Epithelial cell of esophagus (primary cell): Measurements from ENCODE around the gene TMEM150B.

Source experiments
- DNase-seq: peaks from one replicate; pipeline ENCODE4 v3.0.0; 2010; ENCODE audit warnings: low read depth
- H3K4me3 ChIP-seq: 2 replicates; pipeline ENCODE4 v1.5.1; 2011; ENCODE audit warnings: mild to moderate bottlenecking, low read length, control low read depth
- TF ChIP-seq, protein P1 (sequence below): IDR thresholded peaks from 2 replicates; pipeline ENCODE4 v1.5.1; 2011; ENCODE audit warnings: low read depth, mild to moderate bottlenecking, low read length, control low read depth, inconsistent platforms; ENCODE audit not compliant: insufficient read depth; ENCODE audit errors: missing control alignments

Gene TMEM150B

DNA sequence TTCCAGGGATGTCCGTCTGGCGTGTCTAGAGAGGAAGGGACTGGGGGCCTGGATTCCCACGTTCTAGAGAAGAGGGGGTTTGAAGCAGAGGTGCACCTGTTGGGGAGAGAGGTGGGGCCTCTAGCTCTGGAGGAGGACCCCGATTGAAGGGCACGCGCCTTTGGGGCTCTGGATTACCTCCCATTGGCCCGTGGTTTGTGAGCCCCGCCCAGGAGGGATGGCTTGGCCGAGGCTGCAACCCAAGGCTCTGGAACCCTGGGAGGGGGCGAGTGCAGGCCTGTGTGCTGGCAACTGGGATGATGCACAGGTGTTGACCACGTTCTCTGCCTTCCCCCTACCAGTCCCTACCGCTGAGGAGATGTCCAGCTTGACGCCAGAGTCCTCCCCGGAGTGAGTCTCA, 20.2 kb downstream of the TMEM150B start:
- TF ChIP-seq, protein P1, sequence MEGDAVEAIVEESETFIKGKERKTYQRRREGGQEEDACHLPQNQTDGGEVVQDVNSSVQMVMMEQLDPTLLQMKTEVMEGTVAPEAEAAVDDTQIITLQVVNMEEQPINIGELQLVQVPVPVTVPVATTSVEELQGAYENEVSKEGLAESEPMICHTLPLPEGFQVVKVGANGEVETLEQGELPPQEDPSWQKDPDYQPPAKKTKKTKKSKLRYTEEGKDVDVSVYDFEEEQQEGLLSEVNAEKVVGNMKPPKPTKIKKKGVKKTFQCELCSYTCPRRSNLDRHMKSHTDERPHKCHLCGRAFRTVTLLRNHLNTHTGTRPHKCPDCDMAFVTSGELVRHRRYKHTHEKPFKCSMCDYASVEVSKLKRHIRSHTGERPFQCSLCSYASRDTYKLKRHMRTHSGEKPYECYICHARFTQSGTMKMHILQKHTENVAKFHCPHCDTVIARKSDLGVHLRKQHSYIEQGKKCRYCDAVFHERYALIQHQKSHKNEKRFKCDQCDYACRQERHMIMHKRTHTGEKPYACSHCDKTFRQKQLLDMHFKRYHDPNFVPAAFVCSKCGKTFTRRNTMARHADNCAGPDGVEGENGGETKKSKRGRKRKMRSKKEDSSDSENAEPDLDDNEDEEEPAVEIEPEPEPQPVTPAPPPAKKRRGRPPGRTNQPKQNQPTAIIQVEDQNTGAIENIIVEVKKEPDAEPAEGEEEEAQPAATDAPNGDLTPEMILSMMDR, result no peak
- no peak for DNase-seq
- no peak overlapping the region for H3K4me3 ChIP-seq

GRCh38 chr19:55304279-55304978, 20.7 kb downstream of the TMEM150B start:
- peak; percentile 75 for DNase-seq
- TF ChIP-seq, protein P1, result no peak
- no peak overlapping the region for H3K4me3 ChIP-seq

DNA sequence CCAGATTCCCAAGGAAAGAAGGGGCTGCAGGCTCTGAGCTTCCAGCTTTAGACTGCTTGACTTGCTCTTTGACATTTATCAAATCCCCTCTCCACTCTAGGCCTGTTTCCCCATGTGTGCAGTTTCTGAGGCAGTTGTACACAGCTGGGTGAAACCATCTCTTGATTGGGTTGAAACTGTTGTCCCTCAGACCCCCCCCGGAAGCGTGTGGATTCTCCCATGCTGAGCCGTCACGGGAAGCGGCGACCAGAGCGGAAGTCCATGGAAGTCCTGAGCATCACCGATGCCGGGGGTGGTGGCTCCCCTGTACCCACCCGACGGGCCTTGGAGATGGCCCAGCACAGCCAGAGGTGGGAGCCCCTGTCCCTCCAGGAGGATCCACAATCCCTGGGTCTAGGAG, 21.7 kb downstream of the TMEM150B start:
- H3K4me3 ChIP-seq, result no peak overlapping the region
- DNase-seq, result no peak
- TF ChIP-seq, protein P1, result no peak

DNA sequence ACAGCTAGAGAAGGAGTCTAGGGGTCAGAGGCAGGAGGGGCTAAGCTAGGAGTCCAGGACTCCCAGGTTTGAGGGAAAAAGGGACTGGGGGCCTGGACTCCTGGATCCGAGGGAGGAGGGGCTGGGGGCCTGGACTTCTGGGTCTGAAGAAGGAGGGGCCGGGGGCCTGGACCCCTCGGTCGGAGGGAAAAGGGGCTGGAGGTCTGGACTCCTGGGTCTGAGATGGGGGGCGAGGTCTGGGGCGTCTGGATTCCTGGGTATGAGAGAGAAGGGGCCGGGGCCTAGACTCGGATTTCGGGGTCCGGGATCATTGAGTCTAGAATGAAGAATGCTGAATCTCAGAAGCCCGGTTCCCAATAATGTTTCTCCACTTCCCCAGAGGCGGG, 22.8 kb downstream of the TMEM150B start:
- H3K4me3 ChIP-seq, result peak overlapping the region; percentile 38
- TF ChIP-seq, protein P1, result no peak
- DNase-seq, result no peak

DNA sequence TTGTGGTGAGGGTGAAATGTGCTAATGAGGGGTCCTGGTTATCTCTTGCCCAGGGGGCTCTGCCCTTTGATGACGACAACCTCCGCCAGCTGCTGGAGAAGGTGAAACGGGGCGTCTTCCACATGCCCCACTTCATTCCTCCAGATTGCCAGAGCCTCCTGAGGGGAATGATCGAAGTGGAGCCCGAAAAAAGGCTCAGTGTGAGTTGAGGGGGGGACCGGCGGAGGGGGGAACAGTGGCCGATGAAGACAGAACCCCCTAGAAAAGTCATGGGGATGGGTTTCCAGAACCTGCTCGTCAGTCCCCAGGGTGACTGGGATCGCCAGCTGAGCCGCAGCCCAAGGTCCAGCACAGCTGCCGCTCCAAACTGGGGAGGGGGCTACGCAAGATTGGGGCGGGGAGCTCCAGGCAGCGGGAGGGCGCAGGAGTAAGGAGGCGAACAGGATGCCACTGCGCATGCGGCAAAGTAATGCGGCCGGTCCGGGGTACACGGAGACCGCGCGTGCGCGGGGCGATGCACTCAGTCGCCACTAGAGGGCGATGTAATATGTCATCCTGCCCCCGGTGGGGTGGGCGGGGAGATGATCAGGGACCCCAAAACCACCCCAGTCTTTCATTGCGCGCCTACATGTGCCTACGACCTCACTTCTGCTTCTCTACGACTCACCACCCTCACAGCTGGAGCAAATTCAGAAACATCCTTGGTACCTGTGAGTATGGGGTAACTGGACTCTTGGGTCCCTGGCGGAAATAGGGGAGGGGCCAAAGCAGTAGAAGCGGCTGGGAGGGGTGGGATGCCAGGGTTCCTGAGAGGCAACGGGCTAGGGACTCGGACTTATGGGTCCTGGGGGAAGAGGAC, 23.5 kb downstream of the TMEM150B start:
- DNase-seq, result peak; percentile 68
- TF ChIP-seq, protein P1, result peak; percentile 79
- peak overlapping the region; percentile 38 for H3K4me3 ChIP-seq

DNA sequence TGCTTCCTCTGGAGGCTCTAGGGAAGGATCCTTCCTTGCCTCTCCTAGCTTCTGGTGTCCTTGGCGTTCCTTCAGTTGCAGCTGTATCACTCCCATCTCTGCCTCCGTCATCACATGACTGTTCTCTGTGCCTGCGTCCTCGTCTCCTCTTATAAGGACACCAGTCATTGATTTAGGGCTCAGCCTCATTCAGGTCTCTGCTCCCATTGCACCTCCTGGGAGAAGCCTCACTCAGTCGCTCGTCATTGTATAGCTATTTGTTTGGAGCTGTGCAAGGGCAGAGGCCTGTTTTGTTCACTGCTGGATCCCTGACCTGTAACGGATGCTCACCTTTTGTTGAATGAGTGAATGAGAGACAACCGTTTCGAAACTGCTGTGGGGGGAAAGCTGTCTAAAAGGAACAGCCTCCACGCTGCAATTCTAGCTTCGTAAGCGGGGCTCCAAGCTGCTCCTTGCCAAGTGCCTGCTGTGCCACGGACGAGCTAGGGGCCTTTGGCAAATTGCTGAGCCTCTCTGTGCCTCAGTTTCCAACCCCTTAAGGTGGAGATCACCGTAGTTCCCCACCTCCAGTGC, 24.2 kb downstream of the TMEM150B start:
- TF ChIP-seq, protein P1, result no peak
- DNase-seq, result no peak
- no peak overlapping the region for H3K4me3 ChIP-seq

- DNase-seq, result no peak
- TF ChIP-seq, protein P1, result no peak
- no peak overlapping the region for H3K4me3 ChIP-seq
Measured at GRCh38 chr19:55299991-55300390, 25.1 kb downstream of the TMEM150B start.
